ENCODE results near the gene RASL11A.
"Not testable (repeated sequence)": the region's sequence is repeated elsewhere in the genome, so short reads cannot be mapped to it uniquely, and the experiment has no call there.

Gene RASL11A

GRCh38 chr13:27267596-27267995 is 3.0 kb upstream of the RASL11A start:
- no peak for DNase-seq (ENCODE audit: low read depth)

GRCh38 chr13:27269114-27269665 is 1.4 kb upstream of the RASL11A start:
- no peak for DNase-seq (ENCODE audit: low read depth)

GRCh38 chr13:27271570-27272096 is 1.0 kb downstream of the RASL11A start:
- DNase-seq (ENCODE audit: low read depth) = no peak

DNA sequence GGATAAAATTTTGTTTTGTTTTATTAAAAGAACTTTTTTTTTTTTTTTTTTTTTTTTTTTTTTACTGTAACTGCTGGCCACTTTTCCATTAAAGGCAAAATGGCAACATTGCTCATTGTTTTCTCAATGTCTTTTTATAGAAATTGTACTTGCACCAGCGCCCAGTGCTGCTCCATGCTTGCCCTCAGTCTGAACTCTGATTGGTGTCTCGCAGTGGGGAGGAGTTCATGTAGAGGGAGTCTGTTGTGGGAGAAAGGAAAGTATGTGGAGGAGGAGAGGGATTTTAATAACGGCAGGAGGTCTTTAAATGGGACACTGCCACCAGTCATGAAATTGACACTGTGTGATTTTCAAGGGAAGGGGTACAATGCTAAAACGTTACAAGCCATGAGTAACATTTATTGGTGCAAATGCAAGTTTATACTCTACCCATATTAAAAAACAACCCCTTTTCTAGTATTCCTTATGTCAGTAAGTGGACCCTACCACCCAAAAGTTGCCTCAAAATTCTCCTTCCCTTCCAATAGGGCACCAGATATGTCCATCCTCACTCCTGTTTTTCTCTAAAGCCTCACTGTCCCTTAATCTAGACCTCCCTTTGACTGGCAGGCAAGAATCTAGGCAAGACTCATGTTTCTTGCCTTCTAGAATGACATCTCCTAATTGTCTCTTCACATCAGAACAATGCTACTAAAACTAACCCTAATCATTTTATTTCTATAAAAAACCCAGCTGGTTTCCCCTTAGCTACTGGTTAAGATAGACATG is 3.2 kb downstream of the RASL11A start:
- DNase-seq (ENCODE audit: low read depth) = no peak

DNA sequence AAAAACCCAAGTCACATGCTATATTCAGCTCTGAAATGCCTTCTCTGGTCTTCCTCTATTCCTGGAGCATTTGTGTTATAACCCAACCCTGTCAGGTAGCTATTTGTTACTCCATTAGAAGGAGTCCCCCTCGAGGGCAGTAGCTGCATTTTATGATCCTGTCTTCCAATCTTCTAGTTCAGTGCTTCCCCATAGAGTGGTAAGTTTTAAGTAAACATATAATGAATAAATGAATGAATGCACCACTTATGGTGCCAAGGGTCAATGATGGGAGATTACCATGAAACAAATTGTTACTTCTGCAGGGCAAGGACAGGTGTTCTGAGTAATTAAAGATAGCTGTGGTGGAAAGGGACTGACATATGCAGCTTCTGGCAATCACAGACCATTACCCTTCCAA is 4.0 kb downstream of the RASL11A start:
- no peak for DNase-seq (ENCODE audit: low read depth)

DNA sequence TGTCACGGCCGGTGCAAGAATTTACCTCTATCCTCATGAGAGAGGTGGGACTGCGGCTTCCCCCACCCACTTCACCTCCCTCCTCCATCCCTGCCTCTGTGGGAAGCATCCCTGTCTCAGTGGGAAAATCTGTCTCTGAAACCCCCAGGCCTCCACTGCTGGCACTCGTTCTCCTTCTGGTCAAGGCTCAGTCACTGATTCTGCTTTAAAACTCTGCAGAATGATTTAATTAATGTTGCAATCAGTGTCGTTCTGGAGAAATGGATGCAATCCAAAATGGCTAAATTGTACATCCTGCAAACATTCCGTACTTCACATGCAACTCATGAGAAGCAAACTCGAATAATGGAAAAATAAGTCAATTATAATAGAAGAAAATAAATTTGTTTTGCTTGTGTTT is 5.6 kb downstream of the RASL11A start:
- DNase-seq (ENCODE audit: low read depth) = no peak

DNA sequence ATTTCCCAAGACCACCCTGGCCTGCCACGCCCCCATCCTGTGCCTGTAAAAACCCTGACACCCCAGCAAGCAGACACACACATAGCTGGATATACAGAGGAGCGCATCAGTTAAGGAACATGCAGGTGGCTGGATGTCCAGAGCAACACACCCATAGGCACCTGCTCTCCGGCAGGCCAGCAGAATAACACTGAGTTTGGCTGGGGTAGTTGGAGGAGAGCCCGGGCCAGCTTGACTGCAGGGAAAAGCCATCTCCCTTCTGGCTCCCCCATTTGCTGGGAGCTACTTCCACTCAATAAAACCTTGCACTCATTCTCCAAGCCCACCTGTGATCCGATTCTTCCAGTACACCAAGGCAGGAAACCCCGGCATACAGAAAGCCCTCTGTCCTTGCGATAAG is 8.9 kb downstream of the RASL11A start:
- DNase-seq (ENCODE audit: low read depth) = no peak

DNA sequence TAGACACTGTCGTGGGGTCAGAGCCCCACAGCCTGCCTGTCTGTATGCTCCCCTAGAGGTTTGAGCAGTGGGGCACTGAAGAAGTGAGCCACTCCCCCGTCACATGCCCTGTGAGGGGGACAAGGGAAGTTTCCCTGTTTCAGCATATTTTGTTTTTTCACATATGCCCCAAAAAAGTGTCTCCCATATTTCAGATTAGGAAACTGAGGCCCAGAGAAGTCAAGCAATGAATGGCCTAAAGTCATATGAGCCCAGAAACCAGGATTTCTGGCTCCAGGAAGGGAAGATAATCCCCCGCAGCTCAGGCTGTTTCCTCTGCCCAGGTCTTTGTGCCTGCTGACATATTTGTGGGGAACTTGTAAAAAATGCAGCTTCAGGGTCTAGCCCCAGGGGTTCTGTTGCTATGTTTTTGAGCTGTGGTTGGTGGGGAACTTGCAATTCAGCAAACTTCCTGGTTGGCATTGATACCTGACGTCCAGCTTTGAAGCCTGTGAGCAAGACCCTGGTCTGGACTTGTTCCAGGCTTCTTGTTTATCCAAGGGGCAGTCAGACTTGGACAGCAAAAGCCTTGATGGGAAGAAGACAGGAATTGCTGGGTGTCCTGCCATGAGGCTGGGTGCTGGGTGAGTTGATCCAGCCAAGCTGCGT is 9.5 kb downstream of the RASL11A start:
- DNase-seq (ENCODE audit: low read depth) = no peak

DNA sequence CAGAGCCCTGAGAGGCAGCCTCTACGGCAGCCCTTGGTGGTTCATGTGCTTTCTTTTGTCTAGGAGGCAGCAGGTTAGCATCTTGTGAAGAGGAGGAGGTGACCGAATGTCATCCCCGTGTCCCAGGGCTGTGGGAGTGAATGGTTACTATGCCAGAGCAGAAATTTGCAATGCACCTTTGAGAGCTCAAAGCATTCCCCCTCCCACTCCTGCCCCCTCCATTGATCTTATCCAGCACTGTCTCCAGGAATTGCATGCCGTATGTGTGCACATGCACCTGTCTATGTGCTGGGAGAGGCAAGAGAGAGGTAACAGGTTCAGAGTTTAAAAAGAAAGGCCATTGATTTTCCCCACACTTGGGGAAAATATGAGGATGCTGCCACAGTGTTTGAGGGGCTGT is 10.2 kb downstream of the RASL11A start:
- no peak for DNase-seq (ENCODE audit: low read depth)

DNA sequence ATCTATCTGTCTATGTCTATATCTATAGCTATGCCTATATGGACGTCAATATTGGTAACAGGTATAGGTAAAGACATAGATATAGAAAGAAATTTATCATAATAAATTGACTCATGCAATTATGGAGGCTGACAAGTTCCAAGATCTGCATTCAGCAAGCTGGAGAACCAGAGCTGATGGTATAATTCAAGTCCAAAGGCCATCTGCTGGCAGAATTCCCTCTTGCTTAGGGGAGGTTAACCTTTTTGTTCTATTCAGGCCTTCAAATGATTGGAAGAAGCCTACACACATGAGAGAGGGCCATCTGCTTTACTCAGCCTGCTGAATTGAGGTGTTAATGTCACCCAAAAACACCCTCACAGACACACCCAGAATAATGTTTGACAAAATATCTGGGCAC is 10.8 kb downstream of the RASL11A start:
- no peak for DNase-seq (ENCODE audit: low read depth)

DNA sequence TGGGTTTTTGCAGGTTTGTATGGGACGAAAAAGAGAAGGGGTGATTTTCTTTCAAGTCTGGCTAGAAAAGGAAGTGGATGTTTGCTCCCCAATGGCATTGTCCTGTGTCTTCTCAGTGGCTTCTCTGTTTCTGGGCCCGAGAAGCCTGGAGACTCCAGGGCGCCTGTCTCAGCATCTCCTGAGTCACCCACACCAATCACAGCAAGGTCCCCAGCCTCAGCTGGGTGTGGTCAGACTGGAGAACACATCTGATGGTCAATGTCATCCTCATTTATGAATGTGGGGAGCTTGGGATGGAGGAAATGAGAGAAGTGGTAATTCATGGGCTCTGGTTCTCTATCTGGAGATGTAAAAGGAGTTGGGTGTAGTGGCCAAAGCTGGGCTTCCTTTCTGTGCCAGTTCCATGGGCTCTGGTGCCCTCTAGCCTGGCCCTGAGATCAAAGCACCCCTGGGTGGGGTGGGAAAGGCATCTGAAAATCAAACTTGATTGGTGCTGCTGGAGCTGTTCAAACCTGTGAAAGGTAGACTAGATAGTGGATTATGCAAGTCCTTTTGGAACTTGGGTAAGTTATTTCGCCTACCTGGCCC is 13.4 kb downstream of the RASL11A start:
- no peak for DNase-seq (ENCODE audit: low read depth)

DNA sequence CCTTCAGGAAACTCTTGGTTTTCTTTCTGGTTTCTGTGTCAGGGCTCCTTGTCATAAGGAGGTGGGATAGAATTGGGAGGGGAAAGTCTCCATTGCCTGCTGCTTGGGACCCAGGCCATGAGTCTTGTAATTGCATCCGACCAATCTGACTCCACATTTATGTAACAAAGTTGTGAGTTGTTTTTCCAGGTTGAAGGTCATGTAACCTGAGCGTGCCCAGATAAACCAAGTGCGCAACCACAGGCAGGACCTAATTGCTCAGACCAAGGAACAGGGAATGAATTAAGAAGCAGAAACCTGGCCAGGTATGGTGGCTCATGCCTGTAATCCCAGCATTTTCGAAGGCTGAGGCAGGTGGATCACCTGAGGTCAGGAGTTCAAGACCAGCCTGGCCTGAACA is 17.8 kb downstream of the RASL11A start:
- DNase-seq (ENCODE audit: low read depth) = no peak

GRCh38 chr13:27289011-27289665 is 18.5 kb downstream of the RASL11A start:
- DNase-seq (ENCODE audit: low read depth) = no peak

GRCh38 chr13:27290715-27291114 is 20.1 kb downstream of the RASL11A start:
- no peak for DNase-seq (ENCODE audit: low read depth)

GRCh38 chr13:27291967-27292366 is 21.3 kb downstream of the RASL11A start:
- not testable (repeated sequence) for DNase-seq (ENCODE audit: low read depth)

GRCh38 chr13:27293076-27293691 is 22.6 kb downstream of the RASL11A start:
- DNase-seq (ENCODE audit: low read depth) = no peak

GRCh38 chr13:27293873-27294515 is 23.4 kb downstream of the RASL11A start:
- no peak for DNase-seq (ENCODE audit: low read depth)

GRCh38 chr13:27295096-27295495 is 24.5 kb downstream of the RASL11A start:
- DNase-seq (ENCODE audit: low read depth) = no peak

DNA sequence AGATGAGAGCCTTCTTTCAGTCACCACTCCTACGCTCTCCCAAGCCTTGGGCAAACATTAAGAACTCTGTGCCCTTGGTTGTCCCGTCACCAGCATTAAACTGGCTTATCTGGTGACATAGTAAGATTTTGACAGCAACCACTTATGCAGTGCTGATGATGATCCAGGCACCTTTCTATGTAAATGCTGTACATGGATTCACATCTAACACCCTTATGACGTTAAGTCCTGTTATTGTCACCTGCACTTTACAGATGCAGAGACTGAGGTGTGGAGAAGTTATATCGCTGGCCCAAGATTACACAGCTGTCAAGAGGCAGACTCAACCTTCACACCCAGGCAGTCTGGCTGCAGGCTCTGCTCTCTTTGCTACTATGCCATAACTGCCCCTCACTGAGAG is 25.0 kb downstream of the RASL11A start:
- no peak for DNase-seq (ENCODE audit: low read depth)

DNA sequence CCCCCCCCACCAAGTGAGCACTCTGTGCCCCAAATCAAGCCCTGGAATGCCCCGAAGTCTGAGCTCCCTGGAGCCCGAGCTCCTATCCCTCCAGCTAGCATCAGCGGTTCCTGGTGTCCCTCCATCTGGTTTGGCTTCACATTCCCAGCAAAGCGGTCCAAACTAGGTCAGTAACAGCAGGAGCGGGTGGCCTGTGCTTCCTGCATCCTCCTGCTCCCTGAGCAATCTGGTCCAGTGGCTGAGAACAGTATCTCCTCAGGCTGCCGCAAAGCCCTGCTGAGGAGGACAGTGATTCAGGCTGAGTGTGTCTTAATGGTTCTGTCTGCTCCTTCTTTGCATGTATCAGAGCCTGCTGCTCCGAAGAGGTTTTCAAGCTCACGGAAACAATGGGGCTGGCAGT is 25.9 kb downstream of the RASL11A start:
- DNase-seq (ENCODE audit: low read depth) = no peak

- DNase-seq (ENCODE audit: low read depth) = no peak
Observed at GRCh38 chr13:27298849-27299248, 28.2 kb downstream of the RASL11A start.

All from stimulated activated CD8-positive, alpha-beta memory T cell treated with anti-CD3 and anti-CD28 coated beads, Interleukin-12 subunit alpha, Interleukin-12 subunit beta, amount 100 ng/mL, for 1 hour (primary cell).